Activated T-helper 1 cell treated with Interleukin-2 at 50 U/mL for 16 hours (primary cell): ENCODE results near the gene CD79B.

Source experiments
- DNase-seq: peaks from one replicate; pipeline ENCODE4 v3.0.0-alpha.2; 2020; ENCODE audit warnings: low read depth

Gene CD79B

GRCh38 chr17:63931981-63932561 lies at the start of gene CD79B:
TSS of gene CD79B (minus strand) at chr17:63932331. CDS start at chr17:63932261, 70 bp downstream.
- peak; percentile 14 for DNase-seq

- DNase-seq: no peak
These were observed 46.4 kb upstream of the CD79B start for GRCh38 chr17:63978272-63979200.

- DNase-seq: no peak
These were observed 44.6 kb upstream of the CD79B start for GRCh38 chr17:63976702-63977101.

GRCh38 chr17:63975541-63976092 lies 43.5 kb upstream of the CD79B start:
- DNase-seq: no peak

- DNase-seq: no peak
These were observed 42.6 kb upstream of the CD79B start for GRCh38 chr17:63974594-63975192.

GRCh38 chr17:63973930-63974593 lies 41.9 kb upstream of the CD79B start:
- no peak for DNase-seq

- no peak for DNase-seq
These were observed 41.1 kb upstream of the CD79B start for GRCh38 chr17:63973247-63973646.

GRCh38 chr17:63972796-63973195 lies 40.7 kb upstream of the CD79B start, which contains the start of gene SCN4A:
TSS of gene SCN4A (minus strand) at chr17:63972918. CDS start at chr17:63972841, 77 bp downstream.
- DNase-seq: no peak

GRCh38 chr17:63969278-63969677 lies 37.1 kb upstream of the CD79B start:
- no peak for DNase-seq

- no peak for DNase-seq
These were observed 35.8 kb upstream of the CD79B start for GRCh38 chr17:63967953-63968352.

- no peak for DNase-seq
These were observed 34.6 kb upstream of the CD79B start for GRCh38 chr17:63966646-63967264.

GRCh38 chr17:63963123-63963522 lies 31.0 kb upstream of the CD79B start:
- DNase-seq: no peak

GRCh38 chr17:63962298-63962744 lies 30.2 kb upstream of the CD79B start:
- DNase-seq: no peak

- DNase-seq: no peak
These were observed 29.5 kb upstream of the CD79B start for GRCh38 chr17:63961355-63962212.

GRCh38 chr17:63960430-63960829 lies 28.3 kb upstream of the CD79B start:
- DNase-seq: no peak

- DNase-seq: no peak
These were observed 27.9 kb upstream of the CD79B start for GRCh38 chr17:63960006-63960405.

- DNase-seq: no peak
These were observed 24.3 kb upstream of the CD79B start for GRCh38 chr17:63956296-63956920.

GRCh38 chr17:63955791-63956190 lies 23.7 kb upstream of the CD79B start:
- no peak for DNase-seq

- no peak for DNase-seq
These were observed 23.1 kb upstream of the CD79B start for GRCh38 chr17:63955232-63955631.
